GM12891 (cell line): ENCODE results near the gene SASH1.

Experiments
- PAX5 ChIP-seq: IDR thresholded peaks from 2 replicates; pipeline ENCODE4 v1.6.1; 2011; ENCODE audit warnings: low read length, moderate library complexity, mild to moderate bottlenecking; ENCODE audit not compliant: insufficient read depth, severe bottlenecking
- POLR2A ChIP-seq: IDR thresholded peaks from 2 replicates; pipeline ENCODE4 v1.6.1; 2011; ENCODE audit warnings: low read depth, low read length, control low read depth
- POLR2AphosphoS5 ChIP-seq: IDR thresholded peaks from 2 replicates; pipeline ENCODE4 v1.6.1; 2011; ENCODE audit warnings: low read depth, low read length, control low read depth
- TAF1 ChIP-seq: IDR thresholded peaks from 2 replicates; pipeline ENCODE4 v1.6.1; 2011; ENCODE audit warnings: low read depth, low read length, control low read depth

DNA sequence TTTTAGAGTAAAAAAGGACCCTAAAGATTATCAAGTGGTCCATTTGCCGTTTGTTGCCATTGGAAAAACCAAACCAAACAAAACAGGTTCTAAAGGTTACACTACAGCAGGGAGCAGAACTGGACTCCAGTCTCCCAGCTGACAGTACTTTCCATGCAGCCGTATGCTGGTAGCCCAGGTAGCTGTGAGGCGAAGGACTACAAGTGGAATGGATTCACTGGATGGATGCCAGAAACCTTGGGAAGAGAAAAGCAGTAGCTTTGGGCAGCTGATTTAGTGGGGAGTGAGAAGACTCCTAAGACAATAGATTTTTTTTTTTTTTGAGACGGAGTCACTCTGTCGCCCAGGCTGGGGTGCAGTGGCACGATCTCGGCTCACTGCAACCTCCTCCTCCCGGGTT is 88.3 kb downstream of the SASH1 start:
- TF ChIP-seq POLR2A: no peak
- TF ChIP-seq POLR2AphosphoS5: no peak
- TF ChIP-seq TAF1: no peak
- no peak for TF ChIP-seq PAX5
